H1 (cell line): ENCODE results near the gene CAPN11. TPM values are rescaled to one million over a fixed set of nuclear protein-coding genes. Genes with fewer than 3 reads are reported as not detected.
A peak's percentile ranks its signal among the peaks of the same experiment; 100 is the strongest.

ENCODE experiments used
- BACH1 ChIP-seq: IDR thresholded peaks from 2 replicates; pipeline ENCODE4 v1.6.1; 2012; ENCODE audit warnings: low read length, improper control_type of control experiment
- EGR1 ChIP-seq: IDR thresholded peaks from 2 replicates; pipeline ENCODE4 v1.6.1; 2011; ENCODE audit warnings: low read depth, low read length, borderline replicate concordance
- FOSL1 ChIP-seq: IDR thresholded peaks from 2 replicates; pipeline ENCODE4 v1.6.1; 2011; ENCODE audit warnings: mild to moderate bottlenecking, low read depth, low read length, moderate library complexity; ENCODE audit not compliant: insufficient read depth
- GTF2F1 ChIP-seq: IDR thresholded peaks from 2 replicates; pipeline ENCODE4 v1.6.1; 2012; ENCODE audit warnings: low read depth, low read length, improper control_type of control experiment, borderline replicate concordance
- HDAC6 ChIP-seq: IDR thresholded peaks from one replicate; pipeline ENCODE4 v1.7.1; 2012; ENCODE audit warnings: low read depth, mild to moderate bottlenecking, inconsistent platforms, low read length, moderate library complexity
- JUN ChIP-seq: IDR thresholded peaks from 2 replicates; pipeline ENCODE4 v1.6.1; 2011; ENCODE audit warnings: low read depth, mild to moderate bottlenecking, improper control_type of control experiment, low read length
- KDM5A ChIP-seq: fragments of 200-600 bp; IDR thresholded peaks from 2 replicates; pipeline ENCODE4 v1.7.1; 2012; ENCODE audit warnings: mild to moderate bottlenecking, low read length, inconsistent platforms, mixed read lengths
- MAFK ChIP-seq: IDR thresholded peaks from 2 replicates; pipeline ENCODE4 v1.6.1; 2012; ENCODE audit warnings: low read depth, mild to moderate bottlenecking, improper control_type of control experiment, low read length
- PHF8 ChIP-seq: fragments of 200-600 bp; sonication (generic); conservative IDR thresholded peaks from 2 replicates; pipeline ENCODE4 v1.7.1; 2012; ENCODE audit warnings: low read depth, mild to moderate bottlenecking, inconsistent platforms, low read length, moderate library complexity
- RXRA ChIP-seq: IDR thresholded peaks from 2 replicates; pipeline ENCODE4 v1.6.1; 2011; ENCODE audit warnings: low read depth, mild to moderate bottlenecking, low read length, moderate library complexity; ENCODE audit not compliant: insufficient read depth
- SAP30 ChIP-seq: fragments of 300-600 bp; sonication (generic); IDR thresholded peaks from 2 replicates; pipeline ENCODE4 v1.7.1; 2012; ENCODE audit warnings: low read length, moderate library complexity, mild to moderate bottlenecking, inconsistent platforms; ENCODE audit not compliant: insufficient read depth, insufficient replicate concordance
- SIRT6 ChIP-seq: IDR thresholded peaks from one replicate; pipeline ENCODE4 v1.7.1; 2012; ENCODE audit warnings: low read length, inconsistent platforms
- SP1 ChIP-seq: IDR thresholded peaks from 2 replicates; pipeline ENCODE4 v1.6.1; 2011; ENCODE audit warnings: low read depth, low read length
- TAF1 ChIP-seq: IDR thresholded peaks from 2 replicates; pipeline ENCODE4 v1.6.1; 2011; ENCODE audit warnings: mild to moderate bottlenecking, low read depth, low read length
- TAF7 ChIP-seq: optimal IDR thresholded peaks from 2 replicates; pipeline ENCODE3; 2011; ENCODE audit warnings: low read depth, mild to moderate bottlenecking, inconsistent platforms, low read length, moderate library complexity, borderline replicate concordance
- TBP ChIP-seq: IDR thresholded peaks from 2 replicates; pipeline ENCODE4 v1.6.1; 2011; ENCODE audit warnings: low read depth, low read length, improper control_type of control experiment
- TEAD4 ChIP-seq: IDR thresholded peaks from 2 replicates; pipeline ENCODE4 v1.6.1; 2012; ENCODE audit warnings: low read depth, low read length, inconsistent platforms, mixed read lengths
- polyA plus RNA-seq, 7 experiments: library from polyadenylated mRNA; depleted of rRNA in 3 of 7; stranded (reverse) in 5 of 7; unstranded in 2 of 7; fragments of >200 nt in 5 of 7; fragments of 200-250 nt in 2 of 7; gene quantifications; 1 replicate in 5 of 7; 2 replicates in 1 of 7; 4 replicates in 1 of 7; pipeline versions ENCODE4 v1.2.1 to v1.2.3, GENCODE V29; 2011 to 2013; ENCODE audit warnings: missing spikeins in 2 of 7, mixed read lengths in 2 of 7
- total RNA-seq: library from RNA; stranded (reverse); fragmentation: NEBNext Ultra II Directional; extraction: Animal tissue kit (Norgen Biotek cat#: 25700); gene quantifications from 2 replicates; pipeline ENCODE4 v1.2.1, GENCODE V29; 2021
- TF ChIP-seq, protein P1 (sequence below): IDR thresholded peaks from 2 replicates; pipeline ENCODE4 v1.6.1; 2012; ENCODE audit warnings: low read length, inconsistent platforms
- TF ChIP-seq, protein P2 (sequence below): IDR thresholded peaks from 2 replicates; pipeline ENCODE4 v1.6.1; 2011; ENCODE audit warnings: low read length, improper control_type of control experiment

Gene CAPN11
- total and polyA plus RNA-seq, 2 of the 8 experiments (the other 6 are each of a cell fraction or from before 2014, with no cell fraction given) = 0.95 to 0.97 TPM

DNA sequence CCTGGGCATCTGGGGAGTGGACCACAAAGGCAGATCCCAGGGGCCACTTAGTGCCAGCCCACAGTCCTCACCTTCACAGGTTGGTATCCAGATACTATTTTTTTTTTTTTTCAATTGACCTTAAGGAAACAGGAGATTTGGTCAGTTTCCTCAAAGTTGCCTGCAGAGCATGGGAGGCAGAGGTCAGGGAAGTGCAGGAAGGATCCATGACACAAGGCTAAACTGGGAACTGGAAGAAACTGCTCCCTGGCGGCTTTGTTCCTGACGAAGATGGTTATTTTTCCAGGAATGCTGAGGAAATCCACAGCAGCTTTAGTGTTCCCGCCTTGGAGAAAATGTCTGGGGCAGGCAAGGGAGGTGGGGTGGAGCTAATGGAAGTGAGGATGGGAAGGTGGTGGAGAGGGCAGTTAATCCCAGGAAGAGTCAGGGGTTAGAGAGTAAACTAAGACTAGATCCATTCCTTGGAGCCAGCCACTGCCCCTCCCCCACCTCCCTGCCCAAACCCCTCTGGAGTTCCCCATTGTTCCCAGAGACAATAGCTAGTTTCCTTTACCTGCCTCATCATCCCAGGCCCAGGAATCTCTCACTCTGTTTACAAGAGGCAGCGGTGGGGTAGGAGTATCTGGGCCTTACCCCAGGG is 43.8 kb downstream of the CAPN11 start (continued):
- TF ChIP-seq BACH1 = no peak
- TF ChIP-seq MAFK = peak; percentile 34; the same call in 1 of the 2 replicates
- TF ChIP-seq SP1 = peak; percentile 91
- no peak for TF ChIP-seq PHF8
- no peak for TF ChIP-seq SAP30
- TF ChIP-seq, protein P1, sequence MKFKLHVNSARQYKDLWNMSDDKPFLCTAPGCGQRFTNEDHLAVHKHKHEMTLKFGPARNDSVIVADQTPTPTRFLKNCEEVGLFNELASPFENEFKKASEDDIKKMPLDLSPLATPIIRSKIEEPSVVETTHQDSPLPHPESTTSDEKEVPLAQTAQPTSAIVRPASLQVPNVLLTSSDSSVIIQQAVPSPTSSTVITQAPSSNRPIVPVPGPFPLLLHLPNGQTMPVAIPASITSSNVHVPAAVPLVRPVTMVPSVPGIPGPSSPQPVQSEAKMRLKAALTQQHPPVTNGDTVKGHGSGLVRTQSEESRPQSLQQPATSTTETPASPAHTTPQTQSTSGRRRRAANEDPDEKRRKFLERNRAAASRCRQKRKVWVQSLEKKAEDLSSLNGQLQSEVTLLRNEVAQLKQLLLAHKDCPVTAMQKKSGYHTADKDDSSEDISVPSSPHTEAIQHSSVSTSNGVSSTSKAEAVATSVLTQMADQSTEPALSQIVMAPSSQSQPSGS = 0 out of 2 replicates have a peak, but pooled peaks have one; percentile 32
- TF ChIP-seq JUN = no peak
- no peak for TF ChIP-seq SIRT6
- TF ChIP-seq GTF2F1 = peak; percentile 76; the same call in 1 of the 2 replicates
- no peak for TF ChIP-seq EGR1
- peak; percentile 74 for TF ChIP-seq TAF7
- peak; percentile 37; the same call in 1 of the 2 replicates for TF ChIP-seq TEAD4
- 0 out of 2 replicates have a peak, but pooled peaks have one; percentile 47 for TF ChIP-seq RXRA
- TF ChIP-seq TBP = peak; percentile 68
- TF ChIP-seq, protein P2, sequence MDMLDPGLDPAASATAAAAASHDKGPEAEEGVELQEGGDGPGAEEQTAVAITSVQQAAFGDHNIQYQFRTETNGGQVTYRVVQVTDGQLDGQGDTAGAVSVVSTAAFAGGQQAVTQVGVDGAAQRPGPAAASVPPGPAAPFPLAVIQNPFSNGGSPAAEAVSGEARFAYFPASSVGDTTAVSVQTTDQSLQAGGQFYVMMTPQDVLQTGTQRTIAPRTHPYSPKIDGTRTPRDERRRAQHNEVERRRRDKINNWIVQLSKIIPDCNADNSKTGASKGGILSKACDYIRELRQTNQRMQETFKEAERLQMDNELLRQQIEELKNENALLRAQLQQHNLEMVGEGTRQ = no peak
- TF ChIP-seq FOSL1 = no peak
- no peak for TF ChIP-seq HDAC6
- TF ChIP-seq TAF1 = peak; percentile 87
- TF ChIP-seq KDM5A = no peak
